ENCODE measurements around the gene BRF1. TPM values are rescaled to one million over a fixed set of nuclear protein-coding genes. Genes with fewer than 3 reads are reported as not detected.

Gene BRF1
- total and polyA plus RNA-seq, 2 of the 8 experiments (the other 6 are each of a cell fraction or from before 2014, with no cell fraction given), result 7.7 to 18.3 TPM

GRCh38 chr14:105221598-105222178, 79.1 kb downstream of the BRF1 start (continued):
- no peak for TF ChIP-seq CBX8 (IDR thresholded peaks at IDR 0.05; ENCODE audit: borderline replicate concordance, low read depth, low read length)
- TF ChIP-seq NRF1 (IDR thresholded peaks at IDR 0.05; ENCODE audit: low read depth, low read length), result no peak
- TF ChIP-seq BRCA1 (IDR thresholded peaks at IDR 0.05; ENCODE audit: low read depth, low read length), result no peak
- TF ChIP-seq SIN3A (conservative IDR thresholded peaks at IDR 0.05 in 1 of 2, IDR thresholded peaks at IDR 0.05 in 1 of 2; ENCODE audit: low read depth in 1 of 2, low read length in 2 of 2), result no peak
- no peak for TF ChIP-seq CEBPB (IDR thresholded peaks at IDR 0.05; ENCODE audit: low read depth, low read length)
- no peak for TF ChIP-seq RAD21 (IDR thresholded peaks at IDR 0.05 in 1 of 2, conservative IDR thresholded peaks at IDR 0.05 in 1 of 2; ENCODE audit: low read depth in 2 of 2, low read length in 2 of 2)
- TF ChIP-seq TAF7 (optimal IDR thresholded peaks at IDR 0.05; ENCODE audit: borderline replicate concordance, low read depth, low read length), result no peak
- TF ChIP-seq SP4 (IDR thresholded peaks at IDR 0.05; ENCODE audit: low read length), result no peak
